ENCODE results near the gene MFAP4.

GRCh38 chr17:19398301-19399181, 11.6 kb upstream of the MFAP4 start:
- no peak for TF ChIP-seq CTCF (IDR thresholded peaks at IDR 0.05; ENCODE audit: insufficient read depth, low read length, poor library complexity, severe bottlenecking)
- TF ChIP-seq EZH2phosphoT487 (conservative IDR thresholded peaks at IDR 0.05; ENCODE audit: low read length): no peak
